Neutrophil (primary cell): ENCODE results near the gene TMEM145.

Source experiments
- H3K27ac ChIP-seq: fragments of 200-600 bp; sonication (generic); 2 replicates; pipeline ENCODE4 v1.5.1; 2016; ENCODE audit warnings: mild to moderate bottlenecking, moderate library complexity
- H3K27me3 ChIP-seq: fragments of 200-600 bp; sonication (generic); 2 replicates; pipeline ENCODE4 v1.6.0; 2016; ENCODE audit warnings: mild to moderate bottlenecking
- H3K36me3 ChIP-seq: fragments of 200-600 bp; sonication (generic); 2 replicates; pipeline ENCODE4 v1.5.1; 2017
- H3K4me1 ChIP-seq, 2 experiments: fragments of 200-600 bp in 1 of 2; sonication (generic) in 1 of 2; 1 replicate in 1 of 2; 2 replicates in 1 of 2; pipeline versions ENCODE4 v1.5.1 to v1.6.1; 2013 to 2016; ENCODE audit warnings: low read depth in 1 of 2, low read length in 1 of 2, mild to moderate bottlenecking in 1 of 2, moderate library complexity in 1 of 2; ENCODE audit not compliant: control insufficient read depth in 1 of 2, insufficient read depth in 1 of 2
- H3K4me3 ChIP-seq, 2 experiments: fragments of 200-600 bp in 1 of 2; sonication (generic) in 1 of 2; 1 replicate in 1 of 2; 2 replicates in 1 of 2; pipeline ENCODE4 v1.5.1; 2013 to 2016; ENCODE audit warnings: low read depth in 1 of 2, low read length in 1 of 2, mild to moderate bottlenecking in 1 of 2, moderate library complexity in 1 of 2
- H3K9me3 ChIP-seq: fragments of 200-600 bp; sonication (generic); 2 replicates; pipeline ENCODE4 v1.5.1; 2016
- TF ChIP-seq, protein P1 (sequence below): fragments of 200-600 bp; sonication (generic); IDR thresholded peaks from 2 replicates; pipeline ENCODE4 v1.5.1; 2016; ENCODE audit warnings: antibody characterized with exemption

Gene TMEM145

GRCh38 chr19:42348211-42348610 lies 35.1 kb downstream of the TMEM145 start:
- Histone ChIP-seq H3K4me3 (no peak overlapping the region), H3K36me3 (peaks cover under 1% of the 10 kb centered on the region)

DNA sequence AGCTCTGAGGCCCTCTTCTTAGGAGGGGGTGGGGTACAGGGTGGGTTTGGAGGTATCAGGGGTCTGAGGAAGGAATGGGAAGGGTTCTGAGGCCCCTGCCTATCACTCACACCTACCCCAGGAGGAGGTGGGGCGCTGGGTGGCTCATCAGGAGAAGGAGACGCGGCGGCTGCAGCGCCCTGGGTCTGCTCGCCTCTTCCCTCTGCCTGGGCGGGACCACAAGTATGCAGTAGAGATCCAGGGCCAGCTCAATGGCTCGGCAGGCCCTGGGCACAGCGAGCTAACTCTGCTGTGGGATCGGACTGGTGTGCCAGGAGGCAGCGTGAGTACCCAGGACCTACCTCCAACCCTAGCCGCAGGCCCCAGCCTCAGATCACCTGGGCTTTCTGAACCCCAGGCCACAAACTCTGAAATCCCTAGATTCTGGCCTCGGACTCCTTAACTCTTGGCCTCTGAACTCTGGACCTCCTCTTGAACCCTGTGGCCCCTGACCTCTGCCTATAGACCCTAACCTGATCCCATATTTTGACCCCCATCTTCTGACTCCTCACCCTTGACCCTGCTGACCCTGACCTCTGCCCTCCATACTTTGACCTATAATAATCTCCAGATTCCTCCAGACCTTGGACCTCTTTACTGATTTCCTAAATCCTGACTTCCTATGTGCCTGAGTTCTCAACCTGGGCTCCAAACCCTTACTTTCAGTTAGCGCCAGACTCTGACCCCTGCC lies 36.4 kb downstream of the TMEM145 start:
- H3K4me1 ChIP-seq = peaks cover 9 to 10% of the 10 kb centered on the region in 2 experiments
- H3K9me3 ChIP-seq = no peaks in the 10 kb centered on the region
- H3K27ac ChIP-seq = no peak overlapping the region
- peaks cover 5% of the 10 kb centered on the region for H3K36me3 ChIP-seq
- no peaks in the 10 kb centered on the region for H3K27me3 ChIP-seq
- no peak overlapping the region for H3K4me3 ChIP-seq
- TF ChIP-seq, protein P1, sequence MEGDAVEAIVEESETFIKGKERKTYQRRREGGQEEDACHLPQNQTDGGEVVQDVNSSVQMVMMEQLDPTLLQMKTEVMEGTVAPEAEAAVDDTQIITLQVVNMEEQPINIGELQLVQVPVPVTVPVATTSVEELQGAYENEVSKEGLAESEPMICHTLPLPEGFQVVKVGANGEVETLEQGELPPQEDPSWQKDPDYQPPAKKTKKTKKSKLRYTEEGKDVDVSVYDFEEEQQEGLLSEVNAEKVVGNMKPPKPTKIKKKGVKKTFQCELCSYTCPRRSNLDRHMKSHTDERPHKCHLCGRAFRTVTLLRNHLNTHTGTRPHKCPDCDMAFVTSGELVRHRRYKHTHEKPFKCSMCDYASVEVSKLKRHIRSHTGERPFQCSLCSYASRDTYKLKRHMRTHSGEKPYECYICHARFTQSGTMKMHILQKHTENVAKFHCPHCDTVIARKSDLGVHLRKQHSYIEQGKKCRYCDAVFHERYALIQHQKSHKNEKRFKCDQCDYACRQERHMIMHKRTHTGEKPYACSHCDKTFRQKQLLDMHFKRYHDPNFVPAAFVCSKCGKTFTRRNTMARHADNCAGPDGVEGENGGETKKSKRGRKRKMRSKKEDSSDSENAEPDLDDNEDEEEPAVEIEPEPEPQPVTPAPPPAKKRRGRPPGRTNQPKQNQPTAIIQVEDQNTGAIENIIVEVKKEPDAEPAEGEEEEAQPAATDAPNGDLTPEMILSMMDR = no peak

More at GRCh38 chr19:42348211-42348610, 35.1 kb downstream of the TMEM145 start:
- no peaks in the 10 kb centered on the region for H3K9me3 ChIP-seq
- no peaks in the 10 kb centered on the region for H3K27me3 ChIP-seq
- no peak overlapping the region for H3K27ac ChIP-seq
- TF ChIP-seq, protein P1 = no peak
- peaks cover 9 to 10% of the 10 kb centered on the region in 2 experiments for H3K4me1 ChIP-seq

- Histone ChIP-seq H3K4me1 (peaks cover 9 to 10% of the 10 kb centered on the region in 2 experiments), H3K27ac (no peak overlapping the region), H3K36me3 (peaks cover 5% of the 10 kb centered on the region), H3K4me3 (no peak overlapping the region), H3K9me3 (no peaks in the 10 kb centered on the region), H3K27me3 (no peaks in the 10 kb centered on the region)
- TF ChIP-seq, protein P1 = no peak
Observed at GRCh38 chr19:42350417-42350816, 37.3 kb downstream of the TMEM145 start.

- peaks cover 5% of the 10 kb centered on the region for H3K36me3 ChIP-seq
- TF ChIP-seq, protein P1 = no peak
- H3K9me3 ChIP-seq = no peaks in the 10 kb centered on the region
- no peak overlapping the region for H3K27ac ChIP-seq
- H3K27me3 ChIP-seq = no peaks in the 10 kb centered on the region
- H3K4me1 ChIP-seq = peaks cover 9 to 10% of the 10 kb centered on the region in 2 experiments
- no peak overlapping the region for H3K4me3 ChIP-seq
Observed at GRCh38 chr19:42351079-42351735, 38.1 kb downstream of the TMEM145 start.

DNA sequence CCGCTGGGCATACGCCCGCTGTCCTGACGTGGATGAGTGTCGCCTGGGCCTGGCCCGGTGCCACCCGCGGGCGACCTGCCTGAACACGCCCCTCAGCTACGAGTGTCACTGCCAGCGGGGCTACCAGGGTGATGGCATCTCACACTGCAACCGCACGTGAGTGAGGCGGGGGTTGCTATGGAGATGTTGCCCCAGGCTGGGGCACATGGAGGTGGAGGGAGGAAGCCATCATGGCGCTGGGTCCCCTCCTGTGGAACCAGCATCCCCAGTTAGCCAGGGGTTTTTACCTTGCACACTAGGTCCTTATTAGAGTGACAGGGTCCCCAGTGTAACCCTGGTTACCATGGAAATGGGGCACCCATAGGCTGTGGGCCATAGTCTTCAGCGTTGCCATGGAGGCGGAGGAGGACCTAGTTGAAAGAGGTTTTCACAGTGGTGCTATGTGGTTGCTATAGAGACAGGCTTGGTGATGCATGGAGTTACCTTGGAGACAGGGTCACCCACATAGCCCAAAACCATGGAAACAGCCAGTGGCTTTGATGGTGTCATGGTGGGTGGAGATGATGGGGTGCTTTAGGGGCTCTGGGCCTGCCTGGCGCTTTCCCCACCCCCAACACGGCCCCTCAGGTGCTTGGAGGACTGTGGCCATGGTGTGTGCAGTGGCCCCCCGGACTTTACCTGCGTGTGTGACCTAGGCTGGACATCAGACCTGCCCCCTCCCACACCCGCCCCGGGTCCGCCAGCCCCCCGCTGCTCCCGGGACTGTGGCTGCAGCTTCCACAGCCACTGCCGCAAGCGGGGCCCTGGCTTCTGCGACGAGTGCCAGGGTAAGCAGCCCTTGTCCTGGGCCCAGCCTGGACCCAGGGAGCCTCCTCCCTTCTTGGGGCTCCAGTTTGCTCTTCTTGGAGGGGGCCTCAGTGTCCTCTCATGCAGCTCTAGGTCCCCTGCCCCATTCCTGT lies 39.5 kb downstream of the TMEM145 start:
- peaks cover 12% of the 10 kb centered on the region for H3K36me3 ChIP-seq
- TF ChIP-seq, protein P1 = no peak
- peaks cover 1 to 2% of the 10 kb centered on the region in 2 experiments for H3K4me1 ChIP-seq
- H3K4me3 ChIP-seq = no peak overlapping the region
- H3K27me3 ChIP-seq = no peaks in the 10 kb centered on the region
- H3K9me3 ChIP-seq = no peaks in the 10 kb centered on the region
- no peak overlapping the region for H3K27ac ChIP-seq
